ENCODE results near the gene SARM1. TPM values are rescaled to one million over a fixed set of nuclear protein-coding genes. Genes with fewer than 3 reads are reported as not detected.

Gene SARM1
- total and polyA plus RNA-seq, 2 of the 8 experiments (the other 6 are each of a cell fraction or from before 2014, with no cell fraction given), result 5.8 to 9.2 TPM

GRCh38 chr17:28367641-28368305 lies 3.7 kb upstream of the SARM1 start (continued):
- TF ChIP-seq CTBP2 (IDR thresholded peaks at IDR 0.05; ENCODE audit: borderline replicate concordance, insufficient read depth, insufficient read length, low read length) (no peak), SIN3A (conservative IDR thresholded peaks at IDR 0.05 in 1 of 2, IDR thresholded peaks at IDR 0.05 in 1 of 2; ENCODE audit: low read depth in 1 of 2, low read length in 2 of 2) (no peak)

Measured in H1 (cell line).